ENCODE data around the gene CSNK1D.

DNA sequence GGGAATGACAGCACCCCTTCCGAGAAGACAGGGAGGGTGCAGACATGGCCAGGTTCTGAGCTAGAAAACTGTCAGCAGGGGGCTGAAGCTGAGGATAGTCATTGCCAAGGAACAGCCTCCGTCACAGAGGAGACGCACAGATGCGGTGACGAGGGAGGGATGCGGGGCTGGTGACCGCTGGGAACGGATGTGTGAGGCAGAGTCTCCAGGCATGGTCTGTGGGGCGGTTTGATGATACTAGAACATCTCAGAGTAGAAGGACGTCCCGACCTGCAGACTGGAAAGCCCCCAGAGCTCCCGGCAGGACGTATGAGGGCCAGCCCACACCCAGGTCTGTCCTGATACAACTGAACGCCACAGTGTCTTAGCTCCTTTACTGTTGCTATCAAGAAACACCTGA lies 1.8 kb upstream of the CSNK1D start:
- TF ChIP-seq POLR2A (IDR thresholded peaks at IDR 0.05): no peak
- TF ChIP-seq, protein P1, sequence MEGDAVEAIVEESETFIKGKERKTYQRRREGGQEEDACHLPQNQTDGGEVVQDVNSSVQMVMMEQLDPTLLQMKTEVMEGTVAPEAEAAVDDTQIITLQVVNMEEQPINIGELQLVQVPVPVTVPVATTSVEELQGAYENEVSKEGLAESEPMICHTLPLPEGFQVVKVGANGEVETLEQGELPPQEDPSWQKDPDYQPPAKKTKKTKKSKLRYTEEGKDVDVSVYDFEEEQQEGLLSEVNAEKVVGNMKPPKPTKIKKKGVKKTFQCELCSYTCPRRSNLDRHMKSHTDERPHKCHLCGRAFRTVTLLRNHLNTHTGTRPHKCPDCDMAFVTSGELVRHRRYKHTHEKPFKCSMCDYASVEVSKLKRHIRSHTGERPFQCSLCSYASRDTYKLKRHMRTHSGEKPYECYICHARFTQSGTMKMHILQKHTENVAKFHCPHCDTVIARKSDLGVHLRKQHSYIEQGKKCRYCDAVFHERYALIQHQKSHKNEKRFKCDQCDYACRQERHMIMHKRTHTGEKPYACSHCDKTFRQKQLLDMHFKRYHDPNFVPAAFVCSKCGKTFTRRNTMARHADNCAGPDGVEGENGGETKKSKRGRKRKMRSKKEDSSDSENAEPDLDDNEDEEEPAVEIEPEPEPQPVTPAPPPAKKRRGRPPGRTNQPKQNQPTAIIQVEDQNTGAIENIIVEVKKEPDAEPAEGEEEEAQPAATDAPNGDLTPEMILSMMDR (IDR thresholded peaks at IDR 0.05): no peak
- no peak for TF ChIP-seq EP300 (IDR thresholded peaks at IDR 0.05)

All from ovary (tissue), 3 donors.